Measurements from ENCODE around the gene FEZ2.
A peak's percentile ranks its signal among the peaks of the same experiment; 100 is the strongest.

DNA sequence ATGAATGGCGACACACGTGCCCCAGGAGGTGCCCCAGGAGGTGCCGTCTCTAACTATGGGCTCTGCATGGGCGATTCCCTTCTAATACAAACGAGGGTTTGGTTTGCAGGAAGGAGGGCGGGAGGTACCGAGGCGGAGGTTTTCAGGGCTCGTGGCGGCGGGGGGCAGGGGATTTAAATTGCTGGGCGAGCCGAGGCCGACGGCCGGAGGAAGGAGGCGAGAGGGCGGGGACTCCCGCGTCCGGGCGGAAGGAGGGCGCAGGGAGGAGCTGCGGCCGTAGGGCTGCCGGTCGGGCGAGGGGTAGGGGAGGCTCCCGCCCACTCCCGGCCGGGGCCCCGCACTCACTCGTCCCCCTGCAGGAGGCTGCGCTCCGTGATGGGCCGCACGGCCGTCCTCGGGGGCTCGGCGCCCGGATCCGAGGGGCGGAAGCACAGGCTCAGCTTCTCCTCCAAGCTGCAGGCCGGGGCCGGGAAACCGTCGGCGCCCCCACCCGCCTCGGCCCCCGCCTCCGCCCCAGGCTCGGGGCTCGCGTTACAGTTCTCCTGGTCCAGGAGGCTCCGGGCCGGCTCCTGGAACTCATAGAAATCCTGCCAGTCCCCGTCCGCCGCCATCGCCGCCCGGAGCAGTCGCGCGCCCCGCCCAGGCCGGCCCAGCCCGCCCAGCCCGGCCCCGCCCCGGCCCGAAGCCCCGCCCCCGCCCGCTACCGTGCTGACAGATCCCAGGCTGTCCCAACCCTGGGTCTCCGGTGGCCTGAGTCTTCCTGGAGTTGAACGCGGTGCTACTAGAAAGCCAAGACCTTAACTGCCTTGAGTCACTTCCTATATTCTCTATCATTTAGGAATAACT, at the start of gene FEZ2:
- TF ChIP-seq CTCF (IDR thresholded peaks at IDR 0.05) (no peak), POLR2A (IDR thresholded peaks at IDR 0.05) (peak in 1 of 2 donors; percentile 32), POLR2AphosphoS5 (IDR thresholded peaks at IDR 0.05) (peak; percentile 20)
